Stimulated activated naive CD8-positive, alpha-beta T cell treated with anti-CD3 and anti-CD28 coated beads, Interleukin-15, Interleukin-2, amounts not matched to agents 100 ng/mL and 50 ng/mL, for 24 hours (primary cell): Measurements from ENCODE around the gene ZFYVE28.
A peak's percentile ranks its signal among the peaks of the same experiment; 100 is the strongest.

Source experiments
- H3K27ac Mint-ChIP-seq: one replicate; pipeline ENCODE4 v1.8.0; 2021; ENCODE audit warnings: mild to moderate bottlenecking, mixed read lengths
- H3K27me3 Mint-ChIP-seq: one replicate; pipeline ENCODE4 v1.8.0; 2021; ENCODE audit warnings: mixed read lengths
- H3K36me3 Mint-ChIP-seq: one replicate; pipeline ENCODE4 v1.8.0; 2021; ENCODE audit warnings: low read depth, mixed read lengths
- H3K4me1 Mint-ChIP-seq: one replicate; pipeline ENCODE4 v1.8.0; 2021; ENCODE audit warnings: low read depth, mixed read lengths
- H3K4me3 Mint-ChIP-seq: one replicate; pipeline ENCODE4 v1.8.0; 2021; ENCODE audit warnings: mild to moderate bottlenecking, mixed read lengths
- H3K9me3 Mint-ChIP-seq: one replicate; pipeline ENCODE4 v1.8.0; 2021; ENCODE audit warnings: mixed read lengths

Gene ZFYVE28

DNA sequence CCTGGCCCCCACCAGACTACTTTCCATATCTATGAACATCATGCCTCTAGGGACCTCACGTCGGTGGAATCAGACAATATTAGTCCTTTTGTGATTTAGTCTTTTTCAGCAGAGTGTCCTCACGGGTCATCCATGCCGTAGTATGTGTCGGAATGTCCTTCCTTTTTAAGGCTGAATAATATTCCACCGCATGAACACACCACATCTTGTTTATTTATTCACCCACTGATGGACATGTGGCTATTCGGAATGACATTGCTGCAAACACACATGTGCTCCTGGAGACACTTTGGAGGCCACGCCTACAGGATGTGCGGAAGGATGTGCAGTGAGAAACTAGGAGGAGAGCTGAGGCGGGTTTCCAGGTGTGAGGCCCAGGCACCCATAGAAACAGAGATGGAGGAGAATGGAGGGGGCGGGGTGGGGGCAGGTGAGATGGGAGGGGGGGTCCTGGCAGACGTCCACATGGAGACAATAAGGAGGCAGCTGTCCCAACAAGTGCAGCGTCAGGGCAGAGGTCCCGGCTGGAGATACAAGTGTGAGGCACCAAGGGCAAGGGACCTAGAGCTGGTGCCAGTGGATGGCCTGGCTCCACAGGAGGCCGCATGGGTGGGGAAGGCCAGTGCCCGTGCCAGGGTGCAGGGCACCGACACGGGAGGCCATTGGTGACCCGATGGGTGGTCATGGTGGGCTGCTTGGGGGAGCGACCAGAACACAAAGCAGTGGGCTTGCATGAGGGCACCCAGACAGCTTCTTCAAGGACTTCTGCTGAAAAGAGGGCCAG lies 20.7 kb downstream of the ZFYVE28 start:
- Mint-ChIP-seq H3K36me3 (no peaks in the 10 kb centered on the region), H3K9me3 (no peaks in the 10 kb centered on the region), H3K4me1 (peaks cover 35% of the 10 kb centered on the region), H3K4me3 (no peak overlapping the region), H3K27ac (no peak overlapping the region), H3K27me3 (peaks cover 10% of the 10 kb centered on the region)

DNA sequence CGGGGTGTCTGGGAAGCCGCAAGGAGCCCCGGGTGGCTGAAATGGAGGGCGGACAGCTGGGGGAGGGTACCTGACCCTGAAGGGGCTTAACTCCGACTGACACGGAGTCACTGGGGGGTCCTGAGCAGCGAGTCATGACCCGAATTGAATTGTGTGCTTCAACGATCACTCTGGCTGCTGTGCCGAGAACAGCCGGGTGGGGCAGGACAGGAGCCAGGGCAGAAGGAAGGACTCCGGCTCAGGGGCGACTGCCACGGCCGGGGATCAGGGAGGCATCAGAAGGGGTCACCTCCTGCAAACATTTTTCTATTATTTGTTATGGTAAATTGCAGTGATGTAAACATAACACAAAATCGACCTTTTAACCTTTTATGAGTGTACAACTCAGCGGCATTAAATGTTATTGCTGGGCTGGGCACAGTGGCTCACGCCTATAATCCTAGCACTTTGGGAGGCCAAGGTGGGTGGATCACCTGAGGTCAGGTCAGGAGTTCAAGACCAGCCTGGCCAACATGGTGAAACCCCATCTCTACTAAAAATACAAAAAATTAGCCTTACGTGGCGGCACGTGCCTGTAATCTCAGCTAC lies 21.6 kb downstream of the ZFYVE28 start:
- no peaks in the 10 kb centered on the region for H3K9me3 Mint-ChIP-seq
- H3K36me3 Mint-ChIP-seq, result no peaks in the 10 kb centered on the region
- no peak overlapping the region for H3K27ac Mint-ChIP-seq
- peaks cover 17% of the 10 kb centered on the region for H3K27me3 Mint-ChIP-seq
- peaks cover 28% of the 10 kb centered on the region for H3K4me1 Mint-ChIP-seq
- no peak overlapping the region for H3K4me3 Mint-ChIP-seq

DNA sequence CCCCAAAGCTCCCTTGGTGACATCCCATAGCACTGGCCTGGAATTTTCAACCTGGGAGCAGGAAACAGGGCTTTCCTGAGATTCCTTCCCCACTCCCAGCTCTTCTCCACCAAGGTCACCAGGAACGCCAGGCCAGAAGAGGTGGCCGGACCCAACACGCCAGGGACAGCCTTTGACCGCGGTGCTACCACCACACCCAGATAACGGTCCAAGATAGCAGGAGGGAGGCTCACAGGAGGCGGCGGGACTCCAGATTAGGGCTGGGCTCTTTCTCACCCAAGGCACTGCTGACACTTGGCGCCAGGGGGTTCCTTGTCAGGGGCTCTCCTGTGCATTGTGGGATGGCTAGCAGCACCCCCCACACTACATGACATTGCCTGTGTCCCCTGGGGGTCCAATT lies 22.9 kb downstream of the ZFYVE28 start:
- Mint-ChIP-seq H3K36me3 (no peaks in the 10 kb centered on the region), H3K4me3 (no peak overlapping the region), H3K27me3 (peaks cover 15% of the 10 kb centered on the region), H3K27ac (no peak overlapping the region), H3K4me1 (peaks cover 27% of the 10 kb centered on the region), H3K9me3 (no peaks in the 10 kb centered on the region)

DNA sequence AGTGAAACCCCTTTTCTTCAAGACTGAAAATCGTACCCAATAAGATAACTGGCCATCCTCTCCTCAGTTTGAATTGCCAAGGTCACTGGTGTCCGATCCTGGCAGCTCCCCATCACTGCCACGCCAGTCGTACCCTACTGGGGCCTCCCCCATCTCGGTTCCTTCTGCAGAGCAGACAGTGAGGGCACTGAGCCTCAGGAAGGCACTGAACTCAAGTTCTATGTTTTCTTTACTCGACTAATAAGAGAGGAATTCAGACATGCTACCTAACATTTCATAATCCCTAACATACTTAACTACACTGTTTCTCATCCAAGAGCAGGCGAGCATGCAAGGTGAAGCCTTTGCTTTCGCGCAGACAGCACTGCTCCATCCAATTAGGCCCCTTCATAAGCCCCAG lies 23.4 kb downstream of the ZFYVE28 start:
- Mint-ChIP-seq H3K9me3 (no peaks in the 10 kb centered on the region), H3K27ac (no peak overlapping the region), H3K27me3 (peaks cover 14% of the 10 kb centered on the region), H3K36me3 (no peaks in the 10 kb centered on the region), H3K4me3 (no peak overlapping the region), H3K4me1 (peaks cover 26% of the 10 kb centered on the region)

DNA sequence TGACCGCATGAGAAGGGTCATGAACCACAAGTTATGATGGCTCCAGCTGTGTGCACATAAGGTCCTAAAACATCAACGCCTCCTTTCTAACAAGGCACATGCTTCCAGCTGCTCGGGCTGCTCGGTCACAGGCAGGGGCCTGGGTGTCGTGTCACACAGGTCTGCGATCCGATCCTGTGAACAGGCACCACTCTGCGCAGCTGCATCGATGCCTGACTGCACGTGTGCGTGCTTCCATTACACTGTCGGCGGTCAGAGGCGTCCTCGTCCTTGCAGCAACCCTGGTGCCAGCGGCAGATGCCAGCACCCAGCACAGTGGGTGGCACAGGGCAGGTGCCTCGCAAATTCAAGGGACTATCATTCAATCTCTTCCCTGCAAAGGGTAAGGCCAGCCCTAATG lies 23.9 kb downstream of the ZFYVE28 start:
- Mint-ChIP-seq H3K27ac (no peak overlapping the region), H3K4me1 (peaks cover 26% of the 10 kb centered on the region), H3K4me3 (no peak overlapping the region), H3K9me3 (no peaks in the 10 kb centered on the region), H3K27me3 (peaks cover 14% of the 10 kb centered on the region), H3K36me3 (no peaks in the 10 kb centered on the region)

DNA sequence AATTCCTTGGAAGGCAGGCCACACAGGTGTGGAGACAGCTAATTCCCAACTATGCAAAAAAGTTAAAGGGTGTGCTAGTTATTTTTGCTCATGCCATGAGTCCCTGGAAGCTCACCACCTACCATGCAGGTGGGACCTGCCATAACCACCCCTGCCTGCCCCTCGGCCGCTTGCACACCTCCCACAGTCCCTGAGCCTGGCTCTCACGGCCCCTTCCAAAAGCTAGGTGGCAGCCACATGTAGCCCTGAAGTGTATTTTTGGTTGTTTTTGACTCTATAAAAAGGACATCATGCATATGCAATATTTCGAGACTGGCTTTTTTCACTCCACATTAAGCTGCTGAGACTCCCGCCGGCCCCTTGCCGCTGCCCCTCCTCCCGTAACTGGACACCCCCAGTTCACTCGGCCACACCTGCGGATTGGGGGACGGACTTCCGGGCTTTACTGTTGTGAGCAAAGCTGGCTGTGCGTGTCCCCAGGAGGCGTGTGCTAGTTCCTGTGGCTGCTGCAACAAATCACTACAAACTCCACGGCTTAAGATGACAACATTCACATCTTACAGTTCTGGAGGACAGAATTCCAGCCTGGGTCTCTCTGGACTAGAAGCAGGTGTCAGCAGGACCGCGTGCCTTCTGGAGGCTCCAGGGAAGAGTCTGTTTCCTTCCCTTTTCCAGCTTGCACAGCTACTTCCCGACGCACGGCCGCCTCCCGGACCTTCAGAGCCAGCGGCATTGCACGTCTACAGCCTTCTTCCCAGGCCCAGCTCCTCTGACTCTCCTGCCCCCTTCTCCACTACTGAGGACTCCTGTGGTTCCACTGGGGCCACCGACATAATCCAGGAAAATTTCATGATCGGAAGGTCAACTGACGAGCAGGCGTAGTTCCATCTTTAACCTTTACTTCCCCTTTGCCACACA lies 24.8 kb downstream of the ZFYVE28 start:
- peaks cover 26% of the 10 kb centered on the region for H3K4me1 Mint-ChIP-seq
- no peaks in the 10 kb centered on the region for H3K36me3 Mint-ChIP-seq
- H3K27ac Mint-ChIP-seq, result no peak overlapping the region
- no peak overlapping the region for H3K4me3 Mint-ChIP-seq
- peaks cover 14% of the 10 kb centered on the region for H3K27me3 Mint-ChIP-seq
- no peaks in the 10 kb centered on the region for H3K9me3 Mint-ChIP-seq

DNA sequence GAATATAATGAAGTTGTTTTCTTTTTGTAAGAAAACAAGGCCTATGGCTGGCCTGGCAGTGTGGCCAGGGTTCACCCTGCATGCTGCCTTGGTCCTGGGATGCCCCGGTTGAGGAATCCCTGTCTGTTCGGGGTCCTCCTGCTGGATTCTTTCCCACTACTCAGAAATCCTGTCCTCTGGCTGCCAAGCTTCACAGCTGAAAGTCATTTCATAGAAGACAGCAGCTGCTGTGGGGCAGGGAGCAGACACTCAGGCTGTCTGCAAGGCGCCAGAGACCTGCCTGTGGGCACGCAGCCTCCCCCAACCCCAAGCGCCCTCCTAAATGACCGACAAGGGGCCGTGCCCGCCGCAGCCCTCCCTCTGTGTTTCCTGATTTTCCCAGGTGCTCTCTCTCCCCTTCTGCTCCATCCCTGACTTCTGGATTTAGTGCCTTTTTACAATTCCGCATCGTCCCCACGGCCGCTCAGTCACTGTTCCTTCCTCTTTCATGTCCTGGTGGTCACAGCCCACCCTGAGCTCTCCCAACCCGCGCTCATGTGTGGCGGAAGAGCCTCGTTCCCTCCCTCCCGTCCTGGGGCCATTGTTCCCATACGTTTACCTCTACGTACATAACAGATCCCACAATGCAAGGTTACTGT lies 27.5 kb downstream of the ZFYVE28 start:
- peak overlapping the region; percentile 42 for H3K4me3 Mint-ChIP-seq
- peaks cover 26% of the 10 kb centered on the region for H3K4me1 Mint-ChIP-seq
- no peaks in the 10 kb centered on the region for H3K9me3 Mint-ChIP-seq
- no peaks in the 10 kb centered on the region for H3K36me3 Mint-ChIP-seq
- no peak overlapping the region for H3K27ac Mint-ChIP-seq
- peaks cover 14% of the 10 kb centered on the region for H3K27me3 Mint-ChIP-seq

DNA sequence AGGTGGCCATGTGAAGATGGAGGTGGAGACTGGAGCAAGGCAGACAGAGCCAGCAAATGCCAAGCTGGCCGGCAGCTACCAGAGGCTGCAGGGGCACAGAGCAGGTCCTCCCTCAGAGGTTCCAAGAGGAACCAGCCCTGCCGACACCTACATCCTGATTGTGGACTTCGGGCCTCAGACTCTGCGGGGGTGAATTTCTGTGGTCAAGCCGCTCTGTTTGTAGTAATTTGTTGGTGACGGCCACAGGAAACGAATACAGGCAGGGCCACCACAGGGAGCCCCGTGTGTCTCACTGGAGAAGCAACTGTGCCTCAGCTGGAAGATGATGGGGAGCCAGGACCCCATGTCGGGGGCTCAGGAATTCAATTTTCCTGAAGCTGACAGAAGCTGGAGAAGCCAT lies 28.3 kb downstream of the ZFYVE28 start:
- H3K4me1 Mint-ChIP-seq, result peaks cover 26% of the 10 kb centered on the region
- H3K4me3 Mint-ChIP-seq, result no peak overlapping the region
- H3K36me3 Mint-ChIP-seq, result no peaks in the 10 kb centered on the region
- H3K9me3 Mint-ChIP-seq, result no peaks in the 10 kb centered on the region
- peaks cover 14% of the 10 kb centered on the region for H3K27me3 Mint-ChIP-seq
- no peak overlapping the region for H3K27ac Mint-ChIP-seq

DNA sequence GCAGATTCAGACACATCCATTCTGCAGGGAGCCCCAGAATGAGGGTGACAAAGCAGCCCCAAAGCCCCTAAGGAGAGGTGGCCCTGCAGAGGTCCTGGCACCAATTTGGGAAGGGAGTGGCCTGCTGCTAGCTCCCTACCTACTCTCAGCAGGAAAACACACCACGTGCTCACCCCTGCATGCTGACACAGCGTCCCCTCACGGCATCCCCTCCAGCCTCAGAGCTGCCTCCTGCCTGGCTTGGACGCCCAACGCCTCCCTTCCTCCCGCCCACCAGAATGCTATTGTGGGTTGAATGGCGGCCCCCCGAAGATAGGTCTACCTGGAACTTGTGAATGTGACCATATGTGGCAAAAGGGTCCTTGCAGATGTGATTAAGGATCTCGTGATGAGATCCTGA lies 28.8 kb downstream of the ZFYVE28 start:
- no peaks in the 10 kb centered on the region for H3K9me3 Mint-ChIP-seq
- H3K4me1 Mint-ChIP-seq, result peaks cover 24% of the 10 kb centered on the region
- H3K27me3 Mint-ChIP-seq, result peaks cover 14% of the 10 kb centered on the region
- no peak overlapping the region for H3K4me3 Mint-ChIP-seq
- no peak overlapping the region for H3K27ac Mint-ChIP-seq
- no peaks in the 10 kb centered on the region for H3K36me3 Mint-ChIP-seq

DNA sequence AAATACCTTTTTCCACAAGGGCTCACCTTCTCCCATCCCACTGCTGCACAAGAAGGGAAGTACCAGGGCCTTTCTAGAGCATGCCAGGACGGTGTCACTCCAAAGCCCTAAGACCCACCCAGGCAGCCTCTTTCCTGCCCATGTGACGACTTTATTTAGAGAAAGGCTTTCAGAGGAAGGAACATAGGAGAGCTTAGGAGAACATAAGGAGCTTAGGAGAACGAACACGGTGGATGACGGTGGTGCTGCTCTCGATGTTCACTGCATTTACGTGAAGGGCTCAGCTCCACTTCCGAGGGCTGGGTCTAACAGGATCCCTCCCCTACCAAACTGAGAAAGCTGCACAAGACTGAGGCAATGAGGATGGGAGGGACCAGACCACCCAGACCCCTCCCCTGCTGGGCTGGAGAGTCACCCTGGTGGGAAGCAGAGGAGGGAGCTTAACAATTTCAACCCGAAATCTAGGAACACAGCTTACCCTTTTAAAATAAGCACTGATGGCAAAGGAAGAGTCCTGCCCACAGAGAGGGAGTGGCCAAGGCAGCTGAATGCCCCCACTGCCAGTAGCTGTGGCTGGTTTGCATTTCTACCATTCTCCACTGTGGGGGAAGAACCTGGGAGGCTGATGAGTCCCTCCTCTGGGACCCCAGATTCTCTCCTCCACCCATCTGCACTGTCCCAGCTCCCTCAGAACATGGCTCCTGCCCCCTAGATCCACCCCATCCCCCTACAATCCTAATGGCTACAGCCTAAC lies 29.8 kb downstream of the ZFYVE28 start:
- Mint-ChIP-seq H3K4me3 (no peak overlapping the region), H3K36me3 (no peaks in the 10 kb centered on the region), H3K27ac (no peak overlapping the region), H3K4me1 (peaks cover 16% of the 10 kb centered on the region), H3K9me3 (no peaks in the 10 kb centered on the region), H3K27me3 (peaks cover 14% of the 10 kb centered on the region)

DNA sequence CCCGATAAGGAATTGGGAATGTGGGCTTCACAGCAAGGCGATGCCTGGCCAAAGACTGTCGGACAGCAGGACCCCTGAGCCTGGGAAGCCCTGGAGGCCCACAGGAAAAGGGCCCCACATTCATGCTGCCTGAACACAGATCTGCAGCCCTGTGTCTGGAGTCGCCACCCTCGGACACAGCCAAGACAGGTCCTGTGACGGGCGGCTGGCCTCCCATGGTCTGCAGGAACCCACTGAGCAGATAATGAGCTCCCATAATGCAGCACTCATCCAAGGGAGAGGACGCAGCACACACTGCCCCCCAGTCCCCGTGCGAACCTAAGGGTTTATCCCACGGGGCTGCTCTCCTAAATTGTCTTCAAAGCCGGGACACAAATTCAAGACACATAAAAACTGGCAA lies 30.6 kb downstream of the ZFYVE28 start:
- peaks cover 20% of the 10 kb centered on the region for H3K4me1 Mint-ChIP-seq
- peaks cover 12% of the 10 kb centered on the region for H3K27me3 Mint-ChIP-seq

DNA sequence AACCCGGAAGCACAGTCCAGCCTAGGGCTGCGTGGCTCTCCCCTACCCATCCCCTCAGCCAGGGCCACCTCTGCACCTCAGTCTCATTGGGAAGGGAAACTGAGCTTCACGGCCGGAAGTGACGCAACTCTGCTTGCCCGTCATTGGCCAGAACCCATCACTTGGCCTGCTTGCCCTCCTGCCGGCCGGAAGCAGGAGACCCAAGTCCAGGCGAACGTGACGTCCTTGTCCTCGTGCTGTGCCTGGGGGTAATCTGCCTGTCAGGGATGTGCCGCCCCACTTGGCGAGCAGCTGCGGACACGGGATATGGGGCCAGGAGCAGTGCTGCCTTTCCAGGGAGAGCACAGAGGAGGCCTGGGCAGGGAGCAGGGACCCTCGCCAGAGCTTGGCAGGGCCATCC lies 31.2 kb downstream of the ZFYVE28 start:
- H3K36me3 Mint-ChIP-seq, result no peaks in the 10 kb centered on the region
- no peak overlapping the region for H3K27ac Mint-ChIP-seq
- peaks cover 6% of the 10 kb centered on the region for H3K27me3 Mint-ChIP-seq
- no peaks in the 10 kb centered on the region for H3K9me3 Mint-ChIP-seq
- peaks cover 24% of the 10 kb centered on the region for H3K4me1 Mint-ChIP-seq
- H3K4me3 Mint-ChIP-seq, result no peak overlapping the region

More for the DNA sequence above, 30.6 kb downstream of the ZFYVE28 start:
- no peaks in the 10 kb centered on the region for H3K36me3 Mint-ChIP-seq
- H3K27ac Mint-ChIP-seq, result no peak overlapping the region
- no peaks in the 10 kb centered on the region for H3K9me3 Mint-ChIP-seq
- no peak overlapping the region for H3K4me3 Mint-ChIP-seq

DNA sequence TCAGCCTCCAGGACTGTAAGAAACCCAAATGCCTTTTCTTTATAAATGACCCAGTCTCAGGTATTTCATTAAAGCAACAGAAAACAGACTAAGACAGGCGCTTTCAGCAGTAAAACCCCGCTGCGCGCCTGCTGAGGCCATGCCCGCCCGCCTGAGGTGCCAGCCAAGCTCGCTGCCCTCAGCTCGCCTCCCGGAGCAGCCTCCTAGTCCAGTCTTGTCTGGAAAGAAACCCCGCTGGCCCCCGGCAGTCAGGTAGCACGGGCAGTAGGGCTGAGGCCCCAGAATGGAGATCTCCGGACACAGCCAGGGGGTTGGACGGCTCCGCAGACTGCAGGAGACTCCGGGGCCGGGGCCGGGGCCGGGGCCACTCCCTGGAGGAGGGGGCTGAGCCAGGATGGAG lies 31.7 kb downstream of the ZFYVE28 start:
- H3K27ac Mint-ChIP-seq, result no peak overlapping the region
- no peaks in the 10 kb centered on the region for H3K9me3 Mint-ChIP-seq
- H3K36me3 Mint-ChIP-seq, result no peaks in the 10 kb centered on the region
- no peak overlapping the region for H3K4me3 Mint-ChIP-seq
- H3K27me3 Mint-ChIP-seq, result peaks cover 4% of the 10 kb centered on the region
- H3K4me1 Mint-ChIP-seq, result peaks cover 23% of the 10 kb centered on the region

DNA sequence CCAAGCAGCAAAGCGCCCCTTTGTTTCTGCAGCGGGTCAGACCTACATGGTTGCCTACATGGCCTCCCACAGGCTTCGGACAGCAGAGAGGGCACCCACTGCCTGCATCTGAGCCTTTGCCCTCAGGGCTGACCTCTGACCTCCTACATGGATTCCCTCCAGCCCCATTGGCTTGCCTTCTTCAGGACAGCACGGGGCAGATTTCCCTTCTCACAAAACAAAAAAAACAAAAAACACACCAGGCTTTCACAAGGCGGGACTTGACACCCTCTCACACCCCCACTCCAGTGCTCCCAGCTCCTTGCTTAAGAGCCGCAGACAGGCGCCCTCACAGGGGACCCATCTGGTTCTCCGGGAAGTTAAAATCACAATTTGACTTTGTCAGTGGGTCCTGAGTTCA lies 32.9 kb downstream of the ZFYVE28 start:
- peaks cover 4% of the 10 kb centered on the region for H3K27me3 Mint-ChIP-seq
- H3K4me1 Mint-ChIP-seq, result peaks cover 15% of the 10 kb centered on the region
- no peaks in the 10 kb centered on the region for H3K36me3 Mint-ChIP-seq
- no peak overlapping the region for H3K4me3 Mint-ChIP-seq
- H3K9me3 Mint-ChIP-seq, result no peaks in the 10 kb centered on the region
- no peak overlapping the region for H3K27ac Mint-ChIP-seq
